ENCODE measurements around the gene SLC35E4.
A peak's percentile ranks its signal among the peaks of the same experiment; 100 is the strongest.

SLC35E4 gene

GRCh38 chr22:30695351-30695851, 59.8 kb downstream of the SLC35E4 start:
- Histone ChIP-seq H3K79me2 (ENCODE audit: insufficient read depth, low read depth) (peaks cover 21% of the 10 kb centered on the region; the same call in 1 of the 2 replicates), H3K4me2 (peak overlapping the region; percentile 65), H3K36me3 (ENCODE audit: insufficient read depth) (no peaks in the 10 kb centered on the region), H3K9ac (peak overlapping the region; percentile 63; the same call in 1 of the 2 replicates), H3K4me1 (ENCODE audit: low read depth, poor library complexity, severe bottlenecking) (peaks cover 40% of the 10 kb centered on the region), H2AFZ (ENCODE audit: low read depth) (peak overlapping the region; percentile 39; the same call in 1 of the 2 replicates), H4K20me1 (ENCODE audit: insufficient read depth) (no peaks in the 10 kb centered on the region), H3K27me3 (ENCODE audit: insufficient read depth, low read depth) (no peaks in the 10 kb centered on the region), H3K4me3 (IDR thresholded peaks at IDR 0.05; ENCODE audit: insufficient read depth, low read depth, low read length) (no peak overlapping the region), H3K27ac (no peak overlapping the region)
- TF ChIP-seq CTCF (conservative IDR thresholded peaks at IDR 0.05; ENCODE audit: low read depth, low read length), result no peak

GRCh38 chr22:30695871-30696655, 60.5 kb downstream of the SLC35E4 start:
- Histone ChIP-seq H3K27ac (no peak overlapping the region), H3K4me1 (ENCODE audit: low read depth, poor library complexity, severe bottlenecking) (peaks cover 47% of the 10 kb centered on the region), H2AFZ (ENCODE audit: low read depth) (no peak overlapping the region), H3K27me3 (ENCODE audit: insufficient read depth, low read depth) (no peaks in the 10 kb centered on the region), H3K36me3 (ENCODE audit: insufficient read depth) (no peaks in the 10 kb centered on the region), H3K79me2 (ENCODE audit: insufficient read depth, low read depth) (peaks cover 21% of the 10 kb centered on the region; the same call in 1 of the 2 replicates), H4K20me1 (ENCODE audit: insufficient read depth) (no peaks in the 10 kb centered on the region), H3K4me3 (IDR thresholded peaks at IDR 0.05; ENCODE audit: insufficient read depth, low read depth, low read length) (no peak overlapping the region), H3K4me2 (peak overlapping the region; percentile 65), H3K9ac (no peak overlapping the region; the same call in 1 of the 2 replicates)
- no peak for TF ChIP-seq CTCF (conservative IDR thresholded peaks at IDR 0.05; ENCODE audit: low read depth, low read length)
